ENCODE data around the gene DVL1. TPM values are rescaled to one million over a fixed set of nuclear protein-coding genes. Genes with fewer than 3 reads are reported as not detected.

DVL1 gene
- polyA plus RNA-seq, 12 donors: 24.2 to 54.3 (median 33.0) TPM; not detected in 1

GRCh38 chr1:1312450-1313314, 36.5 kb downstream of the DVL1 start:
- no peak for DNase-seq

DNA sequence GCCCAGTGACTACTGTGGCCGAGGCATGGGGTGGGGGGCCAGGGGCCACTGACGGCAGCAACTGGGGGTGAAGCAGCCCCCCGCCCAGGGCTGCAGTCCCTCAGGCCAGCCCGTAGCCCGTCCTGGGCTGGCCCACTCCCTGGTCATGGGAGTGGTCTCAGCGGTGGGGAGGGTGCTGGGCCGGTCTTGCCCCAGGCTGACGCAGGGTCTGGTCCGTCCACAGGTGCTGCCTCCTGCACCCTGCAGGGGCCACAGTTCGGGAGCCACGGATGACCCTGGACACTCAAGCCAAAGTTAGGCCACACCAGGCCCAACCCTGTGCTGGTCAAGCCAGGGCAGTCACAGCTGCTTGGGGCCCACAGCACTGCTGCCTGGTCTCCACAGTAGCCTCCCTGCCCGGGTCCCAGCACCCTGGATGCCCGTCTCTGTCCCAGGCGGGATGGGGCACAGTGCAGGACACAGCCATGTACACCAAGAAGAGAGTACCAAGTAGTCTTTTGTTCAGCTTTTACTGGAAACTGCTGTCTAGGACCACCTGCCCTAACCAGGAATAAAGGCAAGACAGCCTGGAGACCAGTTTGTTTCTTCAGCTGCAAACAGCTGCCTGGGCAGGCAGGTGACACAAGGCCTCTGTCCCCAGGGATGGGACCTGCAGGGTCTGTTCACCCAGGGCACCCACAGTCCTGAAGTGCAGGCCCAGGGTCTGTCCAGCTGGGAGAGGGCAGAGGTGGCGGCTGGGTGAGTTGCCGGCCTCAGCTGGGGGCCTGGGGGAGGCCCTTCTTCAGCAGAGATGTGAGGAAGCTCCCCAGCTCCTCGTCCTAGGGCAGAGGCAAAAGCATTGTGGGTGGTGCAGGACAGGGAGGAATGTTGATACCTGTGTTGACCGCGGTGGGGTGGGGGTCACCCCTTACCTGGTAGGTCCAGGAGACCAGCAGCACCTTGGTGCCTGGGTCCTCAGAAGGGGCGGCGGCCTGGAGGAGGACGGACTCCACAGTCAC, 37.8 kb downstream of the DVL1 start:
- no peak for DNase-seq

DNA sequence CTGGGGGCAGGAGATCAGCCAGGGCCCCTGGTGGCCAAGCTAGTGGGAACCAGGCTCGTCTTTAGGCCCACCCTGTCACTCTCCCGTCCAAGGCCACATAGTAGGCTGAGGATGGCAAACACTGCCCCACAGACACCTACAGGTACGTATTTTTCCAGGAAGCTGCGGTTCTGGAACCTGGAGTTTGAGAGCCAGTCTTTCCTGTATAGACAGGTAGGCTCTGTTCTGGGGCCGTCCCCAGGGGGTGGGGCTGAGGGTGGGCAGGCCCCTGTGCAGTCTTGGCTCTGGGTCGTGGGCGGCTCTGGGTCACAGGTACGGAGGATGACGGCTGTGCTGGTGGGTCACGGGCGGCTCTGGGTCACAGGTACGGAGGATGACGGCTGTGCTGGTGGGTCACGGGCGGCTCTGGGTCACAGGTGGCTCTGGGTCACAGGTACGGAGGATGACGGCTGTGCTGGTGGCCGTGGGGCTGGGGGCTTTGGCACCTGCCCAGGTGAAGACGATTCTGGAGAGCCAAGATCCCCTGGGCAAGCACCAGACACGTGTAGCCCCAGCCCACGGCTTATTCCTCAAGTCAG, 38.7 kb downstream of the DVL1 start:
- no peak for DNase-seq

DNA sequence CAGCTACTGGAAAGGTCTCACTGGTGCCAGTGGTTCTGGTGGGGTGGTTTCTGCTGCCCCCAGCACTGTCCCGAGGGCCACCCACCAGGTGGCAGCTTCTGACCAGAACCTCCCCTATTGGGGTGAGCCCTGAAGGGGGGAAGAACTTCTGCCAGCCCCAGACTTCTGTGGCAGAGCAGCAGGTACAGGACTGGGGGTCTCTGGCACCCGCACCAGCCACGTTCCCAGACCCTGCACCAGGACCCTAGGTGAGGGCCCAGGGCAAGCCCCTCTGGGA, 39.2 kb downstream of the DVL1 start:
- DNase-seq: no peak

- no peak for DNase-seq
Measured at GRCh38 chr1:1309251-1310108, 39.7 kb downstream of the DVL1 start.

GRCh38 chr1:1308756-1309250, 40.4 kb downstream of the DVL1 start:
- no peak for DNase-seq

DNA sequence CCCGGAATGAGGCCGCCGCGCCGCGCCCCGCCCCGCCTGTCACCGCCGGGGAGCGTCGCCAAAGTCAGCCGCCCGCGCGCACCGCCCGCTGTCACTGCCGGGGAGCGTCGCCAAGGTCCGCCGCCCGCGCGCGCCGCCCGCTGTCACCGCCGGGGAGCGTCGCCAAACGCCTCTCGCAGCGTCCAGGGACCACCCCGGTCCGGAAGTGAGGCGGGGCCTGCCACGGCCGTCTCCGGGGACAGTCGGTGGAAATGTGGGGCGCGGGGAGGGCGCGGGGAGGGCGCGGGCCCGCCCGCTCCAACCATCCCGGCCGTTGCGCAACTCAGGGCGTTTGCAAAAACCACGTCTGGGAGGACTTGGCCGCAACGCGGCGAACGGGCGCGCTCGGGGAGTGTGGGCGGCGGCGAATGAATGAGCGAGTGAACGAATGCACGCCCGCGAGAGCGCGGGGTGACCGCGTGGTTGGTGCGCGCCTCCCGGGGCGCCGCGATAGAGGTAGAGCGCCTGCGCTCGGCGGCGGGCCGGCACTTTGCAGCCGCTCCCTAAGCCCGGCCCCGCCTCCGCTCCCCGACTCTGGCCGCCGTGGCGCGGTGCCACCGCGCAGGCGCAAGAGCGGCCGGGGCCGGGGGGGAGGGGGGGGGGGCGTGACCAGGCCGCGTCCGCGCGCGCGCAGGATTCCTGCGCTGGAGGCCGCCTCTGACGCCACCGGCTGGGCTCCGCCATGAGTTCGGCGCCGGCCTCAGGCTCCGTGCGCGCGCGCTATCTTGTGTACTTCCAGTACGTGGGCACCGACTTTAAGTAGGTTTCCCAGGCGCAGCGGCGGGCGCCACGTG, 41.1 kb downstream of the DVL1 start, which contains the start of the genes ACAP3 and PUSL1:
ACAP3 (minus strand) TSS at position 8 of the 833 bp plus-strand sequence. CDS start 115 bp downstream, outside the sequence.
PUSL1 (plus strand) TSS at position 675 of the 833 bp plus-strand sequence; CDS start at position 722, 47 bp downstream.
- peak; percentile 91 for DNase-seq

DNA sequence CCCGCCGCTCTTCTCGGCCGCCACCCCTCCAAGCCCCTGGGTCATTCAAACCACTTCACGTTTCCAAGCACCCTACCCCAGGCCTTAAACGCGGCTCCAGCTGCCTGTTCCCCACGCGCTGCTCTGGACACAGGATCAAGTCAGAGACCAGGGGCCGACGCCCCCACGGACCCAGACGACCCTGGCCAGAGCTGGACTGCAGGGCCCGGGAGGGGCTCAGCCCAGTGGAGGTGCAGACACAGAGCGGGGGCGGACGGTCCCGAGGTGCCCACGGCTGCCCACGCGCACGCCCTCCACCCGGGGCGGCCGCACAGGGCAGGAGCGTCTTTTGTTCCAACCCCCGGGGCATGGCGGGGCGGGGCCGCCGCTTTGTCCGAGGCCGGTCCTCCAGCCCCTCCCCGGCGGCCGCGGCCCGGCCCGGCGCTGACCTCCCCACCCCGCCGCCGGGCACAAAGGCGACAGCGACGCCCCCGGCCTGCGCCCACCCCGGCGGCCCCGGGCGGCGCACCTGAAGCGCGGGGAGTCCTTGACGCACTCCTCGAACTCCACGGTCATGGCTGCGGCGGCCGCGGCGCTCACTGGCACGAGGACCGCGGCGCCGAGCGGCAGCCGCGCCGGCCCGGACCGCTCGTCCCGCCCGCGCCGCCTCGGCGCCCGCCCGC, 41.8 kb downstream of the DVL1 start:
- DNase-seq: no peak

GRCh38 chr1:1306661-1307260, 42.5 kb downstream of the DVL1 start:
- no peak for DNase-seq

DNA sequence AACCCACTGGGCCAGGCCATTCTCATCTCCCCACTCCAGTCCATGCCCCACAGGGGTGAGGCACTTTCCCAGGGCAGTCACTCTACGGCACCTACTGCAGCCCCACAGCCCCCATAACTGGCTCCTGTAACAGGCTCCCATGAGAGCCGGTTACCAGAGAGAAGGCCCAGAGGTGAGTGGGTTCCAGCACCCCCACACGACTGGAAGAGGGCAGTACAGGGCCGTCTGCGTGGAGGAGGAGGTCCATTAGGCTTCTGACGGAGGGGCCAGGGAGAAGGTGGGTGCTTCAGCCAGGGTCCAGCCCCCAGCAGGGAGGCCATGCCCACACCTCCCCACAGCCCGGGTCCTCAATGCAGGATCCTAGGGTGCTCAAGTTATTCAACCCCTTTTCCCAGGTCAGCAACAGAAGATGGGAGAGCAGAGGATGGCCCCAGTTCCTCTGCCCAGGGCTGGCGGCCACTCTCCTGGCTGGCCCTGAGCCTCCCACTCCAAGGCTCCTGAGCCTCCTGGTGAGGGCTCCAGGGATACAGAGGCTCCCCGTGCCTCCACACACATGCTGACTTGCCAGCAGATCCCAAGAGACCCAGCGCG, 43.1 kb downstream of the DVL1 start:
- DNase-seq: no peak

DNA sequence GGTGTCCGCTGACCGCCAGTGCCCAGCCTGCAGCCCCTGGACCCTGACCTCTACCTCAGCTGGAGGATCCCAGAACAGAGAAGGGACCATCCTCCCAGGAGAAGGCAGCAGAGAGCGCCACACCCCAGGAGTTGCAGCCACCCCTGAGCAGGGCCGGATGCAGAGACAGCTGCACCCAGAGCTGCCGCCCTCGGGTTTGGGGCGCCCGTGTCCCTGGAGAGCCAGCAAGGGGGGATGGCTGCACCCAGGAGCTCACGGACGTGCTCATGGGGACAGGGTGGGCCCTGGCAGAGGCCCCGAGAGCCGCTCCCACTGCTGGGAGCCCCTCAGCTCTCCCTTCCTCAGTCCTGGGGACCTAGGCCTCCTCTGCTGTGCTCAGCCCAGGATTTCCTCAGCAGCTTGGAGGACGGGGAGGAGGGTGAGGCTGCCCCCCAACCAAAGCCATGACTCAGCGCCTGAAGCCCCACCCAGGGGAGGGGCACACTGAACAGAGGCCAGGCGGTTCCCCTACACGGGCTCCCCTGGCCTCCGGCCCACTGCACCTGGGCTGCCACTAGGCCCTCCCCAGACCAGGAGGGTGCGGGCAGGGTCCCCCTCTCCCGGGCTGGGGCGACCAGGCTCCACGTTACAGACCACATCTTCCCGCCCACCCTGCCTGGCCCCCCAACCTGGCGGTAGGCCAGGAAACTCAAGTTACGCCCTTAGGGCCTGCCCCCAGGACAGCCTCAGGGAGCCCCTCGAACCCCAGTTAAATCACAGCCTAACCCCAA, 43.7 kb downstream of the DVL1 start:
- peak; percentile 63 for DNase-seq

DNA sequence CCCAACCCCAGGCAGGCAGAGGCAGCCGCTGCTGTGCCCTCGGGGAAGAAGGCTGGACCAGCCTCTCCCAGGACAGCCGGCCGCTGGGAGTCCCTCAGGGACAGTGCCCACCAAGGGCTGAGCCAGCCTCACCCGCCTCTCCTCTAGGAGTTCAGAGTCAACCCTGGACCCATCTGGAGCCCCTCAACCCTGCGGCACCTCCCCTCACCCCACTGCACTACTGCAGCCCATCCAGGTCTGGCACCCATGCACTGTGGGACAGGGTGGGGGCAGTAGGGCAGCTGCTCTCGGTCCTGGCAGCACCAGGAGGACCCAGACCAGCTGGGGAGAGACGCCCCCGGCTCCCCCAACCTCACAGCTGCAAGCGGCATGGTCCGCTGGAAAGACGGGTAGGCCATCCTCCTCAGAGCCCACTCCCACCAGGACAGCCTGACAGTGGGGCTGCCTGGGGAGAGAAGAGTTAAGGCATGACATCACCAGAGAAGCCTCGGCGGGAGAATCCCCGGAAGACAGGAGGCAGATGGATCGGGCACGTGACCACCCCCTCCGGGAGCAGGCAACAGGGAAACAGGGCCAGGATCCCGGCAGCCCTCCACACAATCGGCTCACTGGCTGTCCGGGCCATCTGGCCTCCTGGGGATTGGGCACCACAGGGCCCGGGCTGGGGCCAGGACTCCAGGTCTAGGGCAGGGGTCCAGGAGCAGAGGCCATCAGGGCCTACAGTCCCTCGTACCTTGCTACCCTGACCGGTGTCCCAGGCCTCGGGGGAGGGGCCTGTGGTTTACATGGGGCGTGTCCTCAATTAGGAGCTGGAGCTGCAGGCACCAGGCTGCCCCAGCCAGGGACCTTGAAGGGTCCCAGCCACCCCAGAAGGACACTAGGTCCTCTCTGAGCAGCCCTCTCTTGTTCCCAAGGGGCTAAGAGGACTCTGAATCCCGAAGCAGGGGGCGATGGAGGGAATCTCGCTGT, 44.6 kb downstream of the DVL1 start:
- no peak for DNase-seq

- no peak for DNase-seq
Measured at GRCh38 chr1:1303736-1304135, 45.5 kb downstream of the DVL1 start.

- no peak for DNase-seq
Measured at GRCh38 chr1:1302951-1303509, 46.2 kb downstream of the DVL1 start.

- no peak for DNase-seq
Measured at GRCh38 chr1:1302006-1302430, 47.2 kb downstream of the DVL1 start.

DNA sequence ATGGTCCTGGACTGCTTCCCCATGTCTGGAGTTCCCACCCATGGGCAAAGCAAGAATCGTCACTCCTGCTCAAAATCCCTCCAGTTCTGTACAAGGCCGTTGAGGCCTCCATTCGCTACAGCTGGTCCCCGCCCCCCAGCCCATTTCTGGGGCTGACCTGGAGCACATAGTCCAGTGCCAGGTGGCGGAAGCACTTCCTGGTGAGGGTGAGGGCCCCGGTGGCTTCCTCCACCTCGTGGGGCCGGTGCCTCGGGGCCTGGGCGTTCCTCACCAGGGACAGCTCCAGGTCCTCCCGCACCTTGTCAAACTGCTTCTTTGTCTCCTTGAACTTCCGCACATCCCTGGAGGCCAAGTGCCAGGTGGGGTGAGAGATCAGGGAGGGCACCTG, 48.9 kb downstream of the DVL1 start:
- DNase-seq: no peak
